Measurements from ENCODE around the gene CABP2.

The CABP2 gene

GRCh38 chr11:67524480-67524808 lies 1.2 kb upstream of the CABP2 start:
- DNase-seq (ENCODE audit: insufficient read length, low spot score) (no peak), FAIRE-seq (no peak)
- no peak for TF ChIP-seq CTCF (IDR thresholded peaks at IDR 0.05; ENCODE audit: insufficient read depth, missing control alignments)

- FAIRE-seq, result no peak
- TF ChIP-seq CTCF (IDR thresholded peaks at IDR 0.05; ENCODE audit: insufficient read depth, missing control alignments), result no peak
- DNase-seq (ENCODE audit: insufficient read length, low spot score), result no peak
Observed at GRCh38 chr11:67523556-67524479, 572 bp upstream of the CABP2 start.

- no peak for TF ChIP-seq CTCF (IDR thresholded peaks at IDR 0.05; ENCODE audit: insufficient read depth, missing control alignments)
- FAIRE-seq (no peak), DNase-seq (ENCODE audit: insufficient read length, low spot score) (no peak)
Observed at GRCh38 chr11:67522338-67522737, 908 bp downstream of the CABP2 start.

- DNase-seq (ENCODE audit: insufficient read length, low spot score) (no peak), FAIRE-seq (no peak)
- no peak for TF ChIP-seq CTCF (IDR thresholded peaks at IDR 0.05; ENCODE audit: insufficient read depth, missing control alignments)
Observed at GRCh38 chr11:67521924-67522323, 1.3 kb downstream of the CABP2 start.

GRCh38 chr11:67520856-67521824 lies 2.1 kb downstream of the CABP2 start:
- FAIRE-seq (no peak), DNase-seq (ENCODE audit: insufficient read length, low spot score) (no peak)
- no peak for TF ChIP-seq CTCF (IDR thresholded peaks at IDR 0.05; ENCODE audit: insufficient read depth, missing control alignments)

GRCh38 chr11:67519726-67520125 lies 3.5 kb downstream of the CABP2 start:
- FAIRE-seq, result no peak
- TF ChIP-seq CTCF (IDR thresholded peaks at IDR 0.05; ENCODE audit: insufficient read depth, missing control alignments), result no peak
- no peak for DNase-seq (ENCODE audit: insufficient read length, low spot score)
